ENCODE data around the gene SMAGP.
"Not testable (repeated sequence)": the region's sequence is repeated elsewhere in the genome, so short reads cannot be mapped to it uniquely, and the experiment has no call there.

The SMAGP gene

DNA sequence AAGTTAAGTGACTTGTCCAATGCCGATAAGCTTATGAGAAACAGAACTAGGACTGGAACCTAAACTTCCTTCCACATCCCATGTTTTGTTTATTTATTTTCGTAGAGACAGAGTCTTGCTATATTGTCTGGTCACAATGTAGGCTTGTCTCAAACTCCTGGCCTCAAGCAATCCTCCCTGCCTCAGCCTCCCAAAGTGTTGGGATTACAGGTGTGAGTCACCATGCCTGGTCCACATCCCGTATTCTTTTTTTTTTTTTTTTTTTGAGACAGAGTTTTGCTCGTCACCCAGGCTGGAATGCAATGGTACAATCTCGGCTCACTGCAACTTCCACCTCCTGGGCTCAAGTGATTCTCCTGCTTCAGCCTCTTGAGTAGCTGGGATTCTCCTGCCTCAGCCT lies 43.1 kb downstream of the SMAGP start:
- not testable (repeated sequence) for DNase-seq (ENCODE audit: low read depth in 1 of 2, low spot score in 1 of 2)

DNA sequence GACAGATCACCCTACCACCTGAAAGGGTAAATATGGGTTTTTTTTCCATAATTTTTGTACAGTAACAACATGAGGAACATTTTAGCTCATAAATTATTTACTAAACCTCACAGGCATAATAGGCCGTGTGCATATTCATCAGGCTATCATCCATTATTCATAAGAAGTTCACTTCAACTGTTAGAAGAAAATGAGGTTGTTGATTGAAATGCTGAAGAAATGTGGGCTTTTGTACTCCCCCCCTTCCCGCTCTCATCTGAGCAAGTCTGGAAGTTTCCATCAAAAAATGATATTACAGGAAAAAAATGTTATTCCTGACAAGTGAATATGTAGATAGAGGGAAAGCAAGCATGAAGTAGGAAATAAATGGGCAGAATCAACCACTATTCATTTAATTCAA lies 44.4 kb downstream of the SMAGP start:
- DNase-seq (ENCODE audit: low read depth in 1 of 2, low spot score in 1 of 2) = no peak

DNA sequence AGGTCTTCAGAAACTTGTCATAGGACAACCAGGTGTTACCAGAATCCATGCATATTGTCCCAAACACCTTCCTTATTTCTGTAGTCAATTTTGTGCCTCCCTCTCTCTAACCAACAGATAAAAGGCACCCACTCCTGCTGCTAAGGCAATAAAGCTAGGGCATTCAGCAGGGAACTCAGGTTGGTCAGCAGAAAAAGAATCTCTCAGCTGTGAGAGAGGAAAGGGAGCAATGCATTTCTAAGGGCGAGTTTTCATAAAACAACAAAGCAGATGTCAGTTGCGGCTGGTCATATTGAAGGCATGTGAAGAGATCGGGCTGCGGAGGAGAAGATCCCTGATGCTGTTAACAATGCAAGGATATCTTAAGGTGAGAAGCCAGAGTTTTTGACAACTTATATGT lies 45.0 kb downstream of the SMAGP start:
- no peak for DNase-seq (ENCODE audit: low read depth in 1 of 2, low spot score in 1 of 2)

DNA sequence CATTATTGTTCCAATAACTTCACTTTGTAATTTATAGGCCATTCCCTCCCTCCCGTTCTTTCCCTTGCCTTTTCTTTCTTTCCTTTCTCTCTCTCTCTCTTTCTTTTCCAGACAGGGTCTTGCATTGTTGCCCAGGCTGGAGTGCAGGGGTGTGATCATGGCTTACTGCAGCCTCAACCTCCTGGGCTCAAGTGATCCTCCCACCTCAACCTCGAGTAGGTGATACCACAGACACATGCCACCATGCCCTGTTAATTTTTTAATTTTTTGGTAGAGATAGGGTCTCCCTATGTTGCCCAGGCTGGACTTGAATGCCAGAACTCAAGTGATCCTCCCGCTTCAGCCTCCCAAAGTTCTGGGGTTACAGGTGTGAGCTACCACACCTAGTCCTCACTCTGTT lies 45.6 kb downstream of the SMAGP start:
- no peak for DNase-seq (ENCODE audit: low read depth in 1 of 2, low spot score in 1 of 2)

DNA sequence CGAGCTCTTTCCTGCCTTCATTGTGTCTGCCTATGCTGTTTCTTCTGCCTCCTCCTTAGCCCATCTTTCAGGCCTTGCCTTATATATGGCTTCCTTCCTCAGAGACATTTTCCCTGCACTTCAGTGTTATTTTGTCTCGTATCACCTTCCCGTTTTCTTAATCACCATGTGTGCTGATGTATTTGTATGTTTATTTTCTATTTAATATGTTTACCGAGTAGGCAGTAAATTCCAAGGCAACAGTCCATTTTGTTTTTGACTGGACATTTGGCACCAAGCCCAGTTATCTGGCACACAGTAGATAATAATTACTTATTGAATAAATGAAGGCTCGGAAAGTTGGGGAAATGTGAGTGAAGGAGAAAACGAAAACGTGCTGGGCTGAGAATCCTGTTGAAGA lies 47.8 kb downstream of the SMAGP start:
- DNase-seq (ENCODE audit: low read depth in 1 of 2, low spot score in 1 of 2) = no peak

DNA sequence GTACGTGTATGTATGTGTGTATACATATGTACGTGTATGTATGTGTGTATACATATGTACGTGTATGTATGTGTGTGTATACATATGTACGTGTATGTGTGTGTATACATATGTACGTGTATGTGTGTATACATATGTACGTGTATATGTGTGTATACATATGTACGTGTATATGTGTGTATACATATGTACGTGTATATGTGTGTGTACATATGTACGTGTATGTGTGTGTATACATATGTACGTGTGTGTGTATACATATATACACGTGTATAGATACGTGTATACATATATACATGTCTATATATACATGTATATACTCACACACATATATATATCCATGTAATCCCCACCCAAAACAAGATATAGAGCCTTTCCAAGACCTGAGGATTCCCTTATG lies 50.4 kb downstream of the SMAGP start:
- DNase-seq (ENCODE audit: low read depth in 1 of 2, low spot score in 1 of 2) = not testable (repeated sequence)

DNA sequence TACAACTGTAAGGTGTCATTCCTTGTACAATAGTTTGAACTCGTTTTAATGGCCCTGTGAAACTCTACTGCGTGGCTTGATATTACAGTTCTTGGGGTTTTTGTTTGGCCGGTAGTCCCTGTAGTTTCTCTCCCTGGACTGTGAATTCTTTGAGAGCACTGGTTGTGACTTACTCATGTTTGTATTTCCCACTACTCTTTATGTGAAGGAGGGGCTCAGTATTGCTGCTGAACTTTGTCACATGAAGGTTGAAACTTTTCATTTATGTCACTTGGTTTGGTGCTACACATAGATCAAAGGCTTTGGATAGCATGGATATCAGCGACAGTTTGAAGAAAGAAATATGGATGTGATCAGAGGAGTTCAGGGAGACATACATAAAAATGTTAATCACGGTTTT lies 50.9 kb downstream of the SMAGP start:
- DNase-seq (ENCODE audit: low read depth in 1 of 2, low spot score in 1 of 2) = no peak

DNA sequence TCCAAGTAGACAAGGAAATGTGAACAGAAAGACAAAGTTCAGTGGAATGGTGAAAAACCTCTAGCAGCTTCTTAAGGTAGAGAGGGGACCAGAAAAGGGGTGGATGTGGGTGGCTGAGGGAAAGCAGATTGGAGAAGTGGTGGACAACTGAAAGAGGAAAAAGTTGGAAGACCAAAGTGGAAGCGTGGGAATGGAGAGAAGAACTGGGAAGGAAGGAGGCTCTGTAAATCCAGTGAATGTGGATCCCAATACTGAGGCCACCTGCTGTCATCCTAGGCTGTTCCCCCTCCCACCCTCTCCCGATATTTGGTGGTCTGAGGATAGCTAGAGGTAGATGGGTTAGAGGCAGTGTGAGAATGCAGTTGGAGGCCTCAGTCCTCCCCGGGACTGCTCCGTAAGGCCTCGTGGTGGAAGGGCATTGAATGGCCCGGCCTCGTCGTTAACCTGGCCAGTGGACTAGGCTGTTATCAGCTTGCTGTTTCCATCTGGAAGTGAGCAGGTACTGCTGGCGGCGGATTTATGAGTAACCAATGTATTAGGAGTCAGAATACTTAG lies 51.5 kb downstream of the SMAGP start:
- no peak for DNase-seq (ENCODE audit: low read depth in 1 of 2, low spot score in 1 of 2)

DNA sequence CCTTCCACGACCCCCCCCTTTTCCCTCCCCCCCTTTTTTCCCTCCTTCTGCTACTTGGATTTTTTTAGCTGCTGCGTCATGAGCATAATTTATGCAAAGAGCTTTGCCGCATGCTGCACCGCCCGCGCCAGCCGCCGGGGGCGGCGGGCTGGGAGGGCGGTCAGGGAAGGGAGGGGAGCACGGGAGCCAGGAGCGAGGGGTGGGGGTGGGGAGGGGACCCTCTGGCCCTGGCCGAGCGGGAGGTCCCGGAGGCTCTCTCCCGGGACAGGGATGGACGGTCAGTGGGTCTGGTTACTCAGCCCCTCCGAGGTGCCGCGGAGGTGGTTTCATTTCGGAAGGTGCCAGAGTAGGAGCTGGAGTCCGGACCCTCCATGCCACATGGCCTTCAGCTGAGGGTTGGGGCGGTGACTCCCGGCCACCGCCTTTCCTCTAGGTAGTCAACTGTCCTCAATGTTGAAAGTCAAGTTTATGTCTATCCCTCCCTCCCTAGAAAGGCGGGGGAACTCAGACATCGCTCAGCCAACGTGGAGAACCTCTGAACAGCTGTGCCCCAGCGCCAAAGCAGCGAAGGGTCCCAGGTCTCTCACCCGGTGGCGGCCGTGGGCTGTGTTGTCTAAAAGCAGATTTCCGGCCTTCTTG lies 52.1 kb downstream of the SMAGP start, which contains the start of gene POU6F1:
TSS of gene POU6F1 (minus strand) at position 95 of the 639 bp plus-strand sequence. CDS start 11,226 bp downstream, outside the sequence.
- DNase-seq (ENCODE audit: low read depth in 1 of 2, low spot score in 1 of 2) = peak; percentile 49 to 56

DNA sequence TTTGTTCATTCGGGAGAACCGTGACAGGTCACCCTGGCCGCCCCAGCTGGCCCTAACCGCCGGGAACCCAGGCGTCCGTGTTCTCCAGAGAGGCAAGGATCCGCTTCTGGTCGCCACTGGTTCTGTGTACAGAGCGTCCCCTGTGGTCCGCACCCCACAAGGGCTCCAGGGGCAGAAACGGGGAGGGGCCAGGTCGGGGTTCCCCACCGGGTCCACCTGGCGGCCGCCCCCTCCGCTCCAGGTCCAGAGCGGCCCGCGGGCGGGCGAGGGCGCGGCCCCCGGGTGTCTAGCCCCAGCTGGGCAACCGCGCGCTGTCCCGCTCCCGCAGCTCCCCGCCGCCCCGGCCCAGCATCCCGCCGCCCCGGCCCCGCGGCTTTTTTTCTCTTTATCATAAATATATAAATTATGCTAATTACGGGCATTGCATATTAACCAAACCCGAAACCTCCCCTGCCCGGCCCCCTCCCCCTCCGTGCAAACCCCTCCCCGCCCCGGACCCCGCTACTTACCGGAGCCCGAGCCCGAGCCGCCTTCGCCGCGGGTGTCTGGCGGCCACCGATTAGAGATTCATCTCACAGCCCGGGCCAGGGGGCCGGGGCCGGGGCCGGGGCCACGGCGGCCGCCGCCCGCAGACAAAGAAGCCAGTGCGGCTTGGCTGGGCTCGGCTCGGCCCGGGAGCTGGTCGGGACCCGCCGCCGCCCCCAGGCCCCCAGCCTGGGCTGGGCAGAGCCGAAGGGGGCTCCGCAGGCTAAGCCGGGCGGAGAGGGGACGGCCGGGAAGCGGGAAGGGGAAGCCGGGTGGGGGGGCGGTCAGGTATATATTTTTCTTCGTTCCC lies 52.9 kb downstream of the SMAGP start:
- no peak for DNase-seq (ENCODE audit: low read depth in 1 of 2, low spot score in 1 of 2)

DNA sequence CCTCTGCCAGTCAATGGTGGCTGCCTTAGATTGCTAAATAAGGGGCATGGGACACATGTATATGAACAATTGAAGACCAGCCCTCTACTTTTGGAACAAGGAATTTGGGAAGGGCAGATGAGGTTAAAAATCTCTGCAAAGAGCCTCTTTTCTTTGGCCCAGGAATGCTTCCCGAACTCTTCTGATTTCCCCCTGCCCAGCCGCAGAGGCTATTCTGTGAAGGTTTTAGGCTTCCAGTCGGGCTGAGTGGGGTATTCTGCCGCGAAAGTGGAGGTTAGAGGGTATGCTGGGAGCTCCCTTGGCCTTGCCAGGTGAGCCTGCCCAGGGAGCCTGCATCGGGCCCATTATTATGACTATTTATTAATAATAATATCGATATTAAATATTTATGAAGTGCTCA lies 53.6 kb downstream of the SMAGP start:
- DNase-seq (ENCODE audit: low read depth in 1 of 2, low spot score in 1 of 2) = no peak

DNA sequence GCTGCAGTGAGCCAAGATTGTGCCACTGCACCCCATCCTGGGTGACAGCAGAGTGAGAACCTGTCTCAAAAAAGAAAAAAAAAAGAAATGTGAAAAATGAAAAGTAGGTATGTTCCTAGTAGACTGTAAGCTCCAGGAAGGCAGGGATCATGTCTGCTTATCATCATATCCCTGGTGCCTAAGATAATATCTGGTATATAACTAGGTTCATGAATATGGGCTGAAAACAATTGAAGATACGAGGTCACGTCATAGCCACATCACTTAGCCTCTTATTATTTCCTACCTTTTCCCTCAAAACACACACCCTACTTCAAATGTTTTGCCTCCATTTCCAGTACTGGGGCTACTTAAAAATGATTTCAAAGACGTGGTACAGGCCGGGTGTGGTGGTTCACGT lies 55.3 kb downstream of the SMAGP start:
- no peak for DNase-seq (ENCODE audit: low read depth in 1 of 2, low spot score in 1 of 2)

DNA sequence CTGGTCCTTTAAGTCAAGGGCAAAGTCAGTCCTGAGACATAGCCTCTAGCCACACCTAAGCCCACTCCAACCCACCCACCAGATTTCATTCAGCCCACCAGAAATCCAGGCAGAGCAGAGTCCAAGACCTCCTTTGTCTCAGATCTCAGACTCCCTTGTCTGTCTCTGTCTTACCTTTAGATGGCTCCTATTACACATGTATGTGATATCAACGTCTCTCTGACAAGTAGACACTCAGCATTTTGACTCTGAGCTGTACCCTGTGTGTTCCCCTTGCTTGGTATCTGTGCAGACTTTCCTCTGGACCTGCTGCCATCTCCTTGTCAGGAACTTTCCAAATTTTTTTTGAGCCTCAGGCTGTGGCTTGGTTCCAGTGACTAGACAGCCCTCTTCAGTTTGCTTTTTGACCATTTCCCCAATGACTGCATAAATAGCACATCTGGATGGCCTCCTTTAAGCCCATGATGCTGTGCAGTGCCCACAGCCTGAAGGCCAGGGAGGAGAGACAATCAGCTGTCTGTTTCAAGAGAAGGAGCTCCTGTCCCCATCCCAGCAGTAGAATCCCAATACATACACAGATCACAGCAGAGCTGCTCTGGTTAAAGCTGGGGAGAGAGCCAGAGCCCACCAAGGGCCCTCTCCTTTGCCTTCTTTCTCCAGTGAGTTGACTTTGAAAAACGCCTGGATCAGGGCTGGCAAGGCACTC lies 59.4 kb downstream of the SMAGP start:
- no peak for DNase-seq (ENCODE audit: low read depth in 1 of 2, low spot score in 1 of 2)

DNA sequence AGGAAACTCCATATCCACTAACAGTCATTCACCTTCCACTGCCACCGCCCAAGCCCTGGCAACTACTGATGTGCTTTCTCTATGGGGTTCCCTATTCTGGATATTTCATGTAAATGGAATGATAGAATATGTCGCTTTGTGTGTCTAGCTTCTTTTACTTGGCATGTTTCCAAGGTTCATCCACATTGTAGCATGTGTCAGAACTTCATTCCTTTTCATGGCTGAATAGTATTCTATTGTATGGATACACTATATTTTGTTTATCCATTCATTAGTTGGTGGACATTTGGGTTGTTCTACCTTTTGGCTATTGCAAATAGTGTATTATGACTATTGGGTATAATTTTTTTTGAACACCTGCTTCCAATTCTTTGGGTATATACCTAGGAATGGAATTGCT lies 61.0 kb downstream of the SMAGP start:
- no peak for DNase-seq (ENCODE audit: low read depth in 1 of 2, low spot score in 1 of 2)

DNA sequence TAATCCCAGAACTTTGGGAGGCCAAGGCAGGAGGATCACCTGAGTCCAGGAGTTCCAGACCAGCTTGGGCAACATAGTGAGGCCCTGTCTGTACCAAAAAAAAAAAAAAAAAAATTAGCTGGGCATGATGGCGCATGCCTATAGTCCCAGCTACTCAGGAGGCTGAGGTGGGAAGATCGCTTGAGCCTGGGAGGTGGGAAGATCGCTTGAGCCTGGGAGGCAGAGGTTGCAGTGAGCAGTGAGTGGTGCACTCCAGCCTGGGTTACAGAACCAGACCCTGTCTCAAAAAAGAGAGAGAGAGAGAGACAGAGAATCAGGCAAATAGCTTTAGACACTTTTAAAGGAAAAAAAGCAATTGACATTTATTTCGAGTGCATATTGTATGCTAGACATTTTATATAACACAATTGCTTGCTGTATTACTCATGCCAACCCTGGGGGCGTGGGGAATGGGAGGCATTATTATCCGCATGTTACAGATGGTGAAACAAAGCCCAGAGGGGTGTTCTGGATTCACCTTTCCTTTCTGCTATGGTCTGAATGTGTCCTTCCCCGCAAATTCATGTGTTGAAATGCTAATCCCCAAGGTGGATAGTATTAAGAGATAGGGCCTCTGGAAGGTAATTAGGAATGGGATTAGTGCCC lies 62.1 kb downstream of the SMAGP start:
- no peak for DNase-seq (ENCODE audit: low read depth in 1 of 2, low spot score in 1 of 2)

DNA sequence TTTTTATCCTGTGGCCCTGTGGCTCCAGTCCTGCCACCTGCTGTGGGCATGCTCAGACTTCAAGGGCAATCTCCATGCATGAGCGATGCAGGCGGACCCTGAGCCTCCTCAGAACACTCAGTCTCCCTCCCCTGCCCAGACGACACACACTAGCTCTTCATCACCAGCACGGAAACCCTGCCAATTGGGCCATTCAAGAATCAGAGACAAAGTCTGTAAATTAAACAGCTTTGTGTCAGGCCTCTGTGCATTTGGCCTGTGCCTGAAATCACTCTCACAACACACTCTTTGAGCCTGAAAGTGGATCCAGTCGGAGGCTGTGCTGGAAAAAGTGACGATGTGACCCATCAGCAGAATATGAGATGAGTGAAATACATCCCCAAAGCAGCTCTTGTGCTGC lies 64.9 kb downstream of the SMAGP start:
- no peak for DNase-seq (ENCODE audit: low read depth in 1 of 2, low spot score in 1 of 2)

DNA sequence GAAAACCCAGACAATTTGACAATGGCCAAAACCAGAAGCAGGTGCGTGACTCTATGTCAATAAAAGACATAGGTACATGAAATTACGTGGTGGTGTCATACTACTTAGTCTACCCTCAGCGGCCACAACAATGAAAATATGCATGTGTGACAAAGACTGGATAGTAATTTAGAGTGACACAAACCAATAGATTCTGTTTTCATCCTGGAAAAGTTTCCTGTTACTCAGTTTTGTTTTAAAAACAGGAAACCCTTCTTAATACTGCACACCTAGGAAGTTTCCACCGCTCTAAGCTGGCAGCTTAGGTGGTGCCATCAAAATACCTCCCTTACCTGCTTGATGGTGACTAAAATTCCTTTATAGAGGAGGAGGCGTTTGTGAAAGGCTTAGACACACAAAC lies 67.5 kb downstream of the SMAGP start:
- no peak for DNase-seq (ENCODE audit: low read depth in 1 of 2, low spot score in 1 of 2)

DNA sequence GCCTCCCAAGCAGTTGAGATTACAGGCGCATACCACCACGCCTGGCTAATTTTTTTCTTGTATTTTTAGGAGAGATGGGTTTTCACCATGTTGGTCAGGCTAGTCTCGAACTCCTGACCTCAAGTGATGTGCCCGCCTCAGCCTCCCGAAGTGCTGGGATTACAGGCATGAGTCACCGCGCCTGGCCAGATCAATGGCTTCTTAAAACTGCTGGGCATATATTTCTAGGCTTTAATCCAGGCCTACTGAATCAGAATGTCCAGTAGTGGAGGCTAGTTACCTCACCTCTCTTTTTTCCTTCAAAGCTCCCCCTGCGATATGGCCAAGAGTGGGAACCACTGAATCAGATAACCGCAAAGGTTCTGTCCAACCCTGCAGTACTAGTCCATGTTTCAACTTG lies 69.4 kb downstream of the SMAGP start:
- DNase-seq (ENCODE audit: low read depth in 1 of 2, low spot score in 1 of 2) = no peak

DNA sequence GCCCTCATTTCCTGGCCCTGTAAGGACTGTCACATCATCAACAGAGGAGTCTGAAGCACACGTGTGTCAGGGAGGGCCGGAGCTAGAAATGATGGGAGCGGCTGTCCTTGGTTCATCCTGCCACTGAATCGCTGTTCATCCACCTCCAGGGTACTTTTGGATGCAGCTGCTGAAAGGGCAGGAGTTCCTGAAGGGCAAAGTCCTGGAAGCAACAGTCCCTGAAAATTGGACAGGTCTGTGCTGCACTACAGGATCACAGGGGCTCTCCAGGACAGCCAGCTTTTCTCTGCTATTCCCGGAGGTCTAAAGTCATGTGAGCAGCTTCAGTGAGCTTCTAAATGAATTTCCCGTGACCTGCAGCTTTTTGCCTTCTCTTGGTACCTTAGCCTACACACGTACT lies 70.1 kb downstream of the SMAGP start:
- DNase-seq (ENCODE audit: low read depth in 1 of 2, low spot score in 1 of 2) = no peak

DNA sequence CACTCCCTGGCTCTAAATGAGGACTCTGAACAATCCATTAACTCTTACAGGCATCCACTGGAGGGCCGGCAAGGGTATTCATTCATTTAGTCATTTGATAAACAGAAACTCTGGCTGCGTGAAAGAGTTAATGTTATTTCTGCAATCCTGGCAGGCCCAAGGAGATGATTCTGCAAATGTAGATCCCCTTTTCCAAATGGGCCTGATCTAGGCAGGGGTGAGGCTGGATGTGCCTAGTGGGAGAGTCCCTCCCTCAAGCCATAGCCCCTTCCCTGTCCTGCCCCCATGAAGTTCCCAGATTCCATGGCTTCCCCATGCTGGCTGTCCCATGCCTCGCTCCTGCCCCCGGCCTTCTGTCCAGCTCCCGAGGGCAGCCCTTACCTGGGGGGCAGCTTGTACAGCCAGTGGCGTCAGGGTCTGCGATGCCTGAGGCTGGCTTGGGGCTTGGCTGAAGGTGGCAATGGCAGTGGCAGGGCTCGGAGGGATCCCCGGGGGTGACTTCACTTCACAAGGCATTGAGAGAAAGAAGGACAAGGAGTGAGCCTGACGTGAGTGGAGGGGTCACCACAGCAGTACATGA lies 70.8 kb downstream of the SMAGP start:
- no peak for DNase-seq (ENCODE audit: low read depth in 1 of 2, low spot score in 1 of 2)
